Osteoblast (primary cell): ENCODE measurements around the gene TRABD. TPM values are rescaled to one million over a fixed set of nuclear protein-coding genes. Genes with fewer than 3 reads are reported as not detected.

Experiments used
- DNase-seq: peaks from one replicate; pipeline ENCODE4 v3.0.0; 2011; ENCODE audit warnings: low spot score, mixed read lengths; ENCODE audit not compliant: insufficient read length; ENCODE audit errors: missing footprints
- H2AFZ ChIP-seq: 2 replicates; pipeline ENCODE4 v1.6.0; 2011; ENCODE audit warnings: mild to moderate bottlenecking, low read length
- H3K27ac ChIP-seq: 2 replicates; pipeline ENCODE4 v1.5.1; 2011; ENCODE audit warnings: mild to moderate bottlenecking, low read depth, low read length, moderate library complexity
- H3K27me3 ChIP-seq: 2 replicates; pipeline ENCODE4 v1.6.0; 2012; ENCODE audit warnings: mild to moderate bottlenecking, control low read depth, inconsistent platforms, low read length, moderate library complexity; ENCODE audit not compliant: insufficient read depth
- H3K36me3 ChIP-seq: 2 replicates; pipeline ENCODE4 v1.5.1; 2011; ENCODE audit warnings: mild to moderate bottlenecking, low read length, control low read depth, moderate library complexity; ENCODE audit not compliant: insufficient read depth
- H3K4me1 ChIP-seq: 2 replicates; pipeline ENCODE4 v1.5.1; 2011; ENCODE audit warnings: mild to moderate bottlenecking, low read length, control low read depth, moderate library complexity; ENCODE audit not compliant: insufficient read depth
- H3K4me2 ChIP-seq: 2 replicates; pipeline ENCODE4 v1.6.0; 2011; ENCODE audit warnings: mild to moderate bottlenecking, low read length; ENCODE audit not compliant: insufficient read depth
- H3K4me3 ChIP-seq: fragments of 200-600 bp; sonication (generic); 3 replicates; pipeline ENCODE4 v1.5.1; 2012; ENCODE audit warnings: mild to moderate bottlenecking, low read length, inconsistent platforms; ENCODE audit not compliant: insufficient read depth
- H3K79me2 ChIP-seq: 2 replicates; pipeline ENCODE4 v1.6.0; 2012; ENCODE audit warnings: mild to moderate bottlenecking, low read length, control low read depth, inconsistent platforms; ENCODE audit not compliant: insufficient read depth
- H3K9me3 ChIP-seq: 2 replicates; pipeline ENCODE4 v1.5.1; 2011; ENCODE audit warnings: low read depth, low read length, control low read depth
- H4K20me1 ChIP-seq: 2 replicates; pipeline ENCODE4 v1.6.0; 2012; ENCODE audit warnings: mild to moderate bottlenecking, low read length, control low read depth; ENCODE audit not compliant: insufficient read depth
- total RNA-seq: library from RNA; depleted of rRNA; stranded (reverse); fragments of >200 nt; gene quantifications from 2 replicates; pipeline ENCODE4 v1.2.3, GENCODE V29; 2012
- TF ChIP-seq, protein P1 (sequence below): IDR thresholded peaks from 2 replicates; pipeline ENCODE4 v1.5.1; 2011; ENCODE audit warnings: mild to moderate bottlenecking, low read depth, low read length, moderate library complexity; ENCODE audit errors: extremely low read depth

TRABD gene
- total RNA-seq, 1 donor = 13.8 TPM

DNA sequence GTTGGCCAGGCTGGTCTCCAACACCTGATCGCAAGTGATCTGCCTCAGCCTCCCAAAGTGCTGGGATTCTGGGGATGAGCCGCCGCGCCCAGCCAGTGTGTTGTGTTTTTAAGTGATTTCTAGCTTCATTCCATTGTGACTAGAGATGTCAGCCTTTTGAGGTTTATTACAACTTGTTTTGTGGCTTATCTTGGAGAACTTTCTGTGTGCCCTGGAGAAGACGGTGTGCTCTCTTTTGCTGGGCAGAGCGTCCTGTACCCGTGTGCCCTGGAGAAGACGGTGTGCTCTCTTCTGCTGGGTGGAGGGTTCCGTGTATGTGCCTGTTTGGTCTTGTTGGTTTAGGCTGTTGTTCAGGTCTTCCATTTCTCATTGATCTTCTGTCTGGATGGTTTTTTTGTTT, 27.6 kb downstream of the TRABD start:
- no peak overlapping the region for H3K4me3 ChIP-seq
- no peaks in the 10 kb centered on the region for H3K9me3 ChIP-seq
- H4K20me1 ChIP-seq = peaks cover 48% of the 10 kb centered on the region
- H2AFZ ChIP-seq = no peak overlapping the region
- H3K4me2 ChIP-seq = no peak overlapping the region
- H3K27me3 ChIP-seq = no peaks in the 10 kb centered on the region
- no peak for DNase-seq
- H3K79me2 ChIP-seq = peaks cover 46% of the 10 kb centered on the region
- TF ChIP-seq, protein P1, sequence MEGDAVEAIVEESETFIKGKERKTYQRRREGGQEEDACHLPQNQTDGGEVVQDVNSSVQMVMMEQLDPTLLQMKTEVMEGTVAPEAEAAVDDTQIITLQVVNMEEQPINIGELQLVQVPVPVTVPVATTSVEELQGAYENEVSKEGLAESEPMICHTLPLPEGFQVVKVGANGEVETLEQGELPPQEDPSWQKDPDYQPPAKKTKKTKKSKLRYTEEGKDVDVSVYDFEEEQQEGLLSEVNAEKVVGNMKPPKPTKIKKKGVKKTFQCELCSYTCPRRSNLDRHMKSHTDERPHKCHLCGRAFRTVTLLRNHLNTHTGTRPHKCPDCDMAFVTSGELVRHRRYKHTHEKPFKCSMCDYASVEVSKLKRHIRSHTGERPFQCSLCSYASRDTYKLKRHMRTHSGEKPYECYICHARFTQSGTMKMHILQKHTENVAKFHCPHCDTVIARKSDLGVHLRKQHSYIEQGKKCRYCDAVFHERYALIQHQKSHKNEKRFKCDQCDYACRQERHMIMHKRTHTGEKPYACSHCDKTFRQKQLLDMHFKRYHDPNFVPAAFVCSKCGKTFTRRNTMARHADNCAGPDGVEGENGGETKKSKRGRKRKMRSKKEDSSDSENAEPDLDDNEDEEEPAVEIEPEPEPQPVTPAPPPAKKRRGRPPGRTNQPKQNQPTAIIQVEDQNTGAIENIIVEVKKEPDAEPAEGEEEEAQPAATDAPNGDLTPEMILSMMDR = no peak
- H3K4me1 ChIP-seq = no peaks in the 10 kb centered on the region
- no peak overlapping the region for H3K27ac ChIP-seq
- peaks cover 66% of the 10 kb centered on the region for H3K36me3 ChIP-seq

DNA sequence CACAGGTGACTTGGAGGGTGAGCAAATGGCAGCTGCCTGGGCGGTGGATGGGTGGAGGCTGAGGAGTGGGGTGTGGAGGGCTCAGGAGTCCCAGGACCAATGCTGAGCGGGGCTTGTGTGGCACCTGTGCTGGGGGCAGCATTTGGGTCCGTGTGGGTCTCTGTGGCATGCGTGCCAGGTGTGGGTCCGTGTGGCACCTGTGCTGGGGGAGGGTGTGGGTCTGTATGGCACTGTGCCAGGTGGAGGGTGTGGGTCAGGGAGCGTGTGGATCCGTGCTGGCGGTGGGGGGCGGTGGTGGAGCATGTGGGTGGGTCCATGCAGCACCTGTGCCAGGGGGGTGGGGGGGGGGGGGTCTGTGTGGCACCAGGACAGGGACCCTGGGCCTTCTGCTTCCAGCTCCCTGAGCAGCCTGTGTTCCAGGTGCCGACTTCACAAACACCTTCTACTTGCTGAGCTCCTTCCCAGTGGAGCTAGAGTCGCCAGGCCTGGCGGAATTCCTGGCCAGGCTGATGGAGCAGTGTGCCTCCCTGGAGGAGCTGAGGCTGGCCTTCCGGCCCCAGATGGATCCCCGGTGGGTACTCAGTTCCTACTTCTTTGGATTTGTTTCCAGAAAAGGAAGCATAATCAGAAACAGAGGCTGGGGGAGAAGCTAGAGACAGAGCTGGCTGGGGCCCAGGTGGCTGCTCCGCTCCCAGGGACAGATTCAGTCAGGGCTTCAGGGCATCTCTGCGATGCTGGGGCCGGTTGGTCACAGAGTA, 29.8 kb downstream of the TRABD start:
- H3K27ac ChIP-seq = no peak overlapping the region
- H3K4me2 ChIP-seq = no peak overlapping the region
- H3K4me3 ChIP-seq = no peak overlapping the region
- TF ChIP-seq, protein P1 = no peak
- no peaks in the 10 kb centered on the region for H3K27me3 ChIP-seq
- no peak for DNase-seq
- H4K20me1 ChIP-seq = peaks cover 35% of the 10 kb centered on the region
- H3K79me2 ChIP-seq = peaks cover 40% of the 10 kb centered on the region
- peaks cover 70% of the 10 kb centered on the region for H3K36me3 ChIP-seq
- H2AFZ ChIP-seq = no peak overlapping the region
- no peaks in the 10 kb centered on the region for H3K4me1 ChIP-seq
- no peaks in the 10 kb centered on the region for H3K9me3 ChIP-seq

DNA sequence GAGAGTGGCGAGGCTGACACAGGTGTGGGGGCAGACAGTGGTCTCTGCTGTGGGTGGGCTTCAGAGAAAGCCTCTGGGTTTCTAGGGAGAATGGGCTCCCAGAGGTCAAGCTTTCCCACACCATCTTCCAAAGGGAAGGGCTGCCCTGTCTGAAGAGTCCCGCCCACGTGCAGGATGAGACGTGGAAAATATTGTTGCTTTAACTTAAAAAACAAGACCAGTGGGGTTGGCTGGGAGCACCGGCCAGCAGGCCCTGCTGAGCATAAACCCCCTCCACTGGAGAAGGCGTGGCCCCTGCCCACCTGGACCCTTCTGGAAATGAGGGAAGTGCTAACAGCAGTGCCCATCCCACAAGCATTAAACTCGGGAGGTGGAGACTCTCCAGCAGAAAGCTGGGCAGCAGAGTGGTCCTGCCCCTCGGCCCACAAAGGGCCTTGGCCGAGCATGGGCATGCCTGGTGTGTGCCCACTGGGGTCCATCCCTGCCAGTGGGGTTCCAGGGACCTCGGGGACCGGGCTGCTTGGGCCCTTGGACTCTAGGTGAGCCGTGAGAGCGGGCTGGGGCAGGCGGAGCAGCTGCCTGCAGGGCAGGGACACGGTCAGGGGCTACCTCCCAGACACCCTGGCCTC, 30.5 kb downstream of the TRABD start:
- no peak overlapping the region for H3K27ac ChIP-seq
- H2AFZ ChIP-seq = no peak overlapping the region
- H3K4me3 ChIP-seq = no peak overlapping the region
- no peaks in the 10 kb centered on the region for H3K27me3 ChIP-seq
- H3K9me3 ChIP-seq = no peaks in the 10 kb centered on the region
- H3K79me2 ChIP-seq = peaks cover 33% of the 10 kb centered on the region
- H3K4me2 ChIP-seq = no peak overlapping the region
- H4K20me1 ChIP-seq = peaks cover 32% of the 10 kb centered on the region
- H3K4me1 ChIP-seq = no peaks in the 10 kb centered on the region
- DNase-seq = no peak
- TF ChIP-seq, protein P1 = no peak
- peaks cover 70% of the 10 kb centered on the region for H3K36me3 ChIP-seq
